SH-SY5Y (cell line): ENCODE results near the gene MYLK4.

Experiments
- GATA2 ChIP-seq: IDR thresholded peaks from 2 replicates; pipeline ENCODE4 v1.6.1; 2011; ENCODE audit warnings: mild to moderate bottlenecking, low read depth, low read length
- GATA3 ChIP-seq: IDR thresholded peaks from 2 replicates; pipeline ENCODE4 v1.6.1; 2011; ENCODE audit warnings: low read depth, mild to moderate bottlenecking, low read length, moderate library complexity

GRCh38 chr6:2712102-2712501 is 38.6 kb downstream of the MYLK4 start:
- TF ChIP-seq GATA3 (no peak), GATA2 (no peak)
